NCI-H187 (cell line): ENCODE measurements around the gene HIBCH.
A peak's percentile ranks its signal among the peaks of the same experiment; 100 is the strongest.
"Not testable (repeated sequence)": the region's sequence is repeated elsewhere in the genome, so short reads cannot be mapped to it uniquely, and the experiment has no call there.

Experiments
- DNase-seq, 2 experiments: peaks; one replicate each; lab custom pipeline; 2025; lab: John Stamatoyannopoulos, UW

Gene HIBCH

DNA sequence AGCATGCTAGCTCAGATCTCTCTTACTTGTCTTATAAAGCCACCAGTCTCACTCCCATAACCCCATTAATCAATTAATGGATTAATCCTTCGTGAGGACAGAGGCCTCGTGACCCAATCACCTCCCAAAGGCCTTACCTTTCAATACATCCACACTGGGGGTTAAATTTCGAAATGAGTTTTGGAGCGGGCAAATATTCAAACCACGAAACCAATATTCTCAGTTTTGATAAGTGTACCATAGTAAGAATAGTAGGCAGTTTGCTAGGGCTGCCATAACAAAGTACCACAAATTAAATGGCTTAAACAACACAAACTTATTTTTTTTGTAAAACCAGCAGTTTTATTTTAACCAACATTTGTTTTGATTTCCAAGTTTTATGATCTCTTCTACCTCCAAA, 15.2 kb downstream of the HIBCH start:
- no peak for DNase-seq

DNA sequence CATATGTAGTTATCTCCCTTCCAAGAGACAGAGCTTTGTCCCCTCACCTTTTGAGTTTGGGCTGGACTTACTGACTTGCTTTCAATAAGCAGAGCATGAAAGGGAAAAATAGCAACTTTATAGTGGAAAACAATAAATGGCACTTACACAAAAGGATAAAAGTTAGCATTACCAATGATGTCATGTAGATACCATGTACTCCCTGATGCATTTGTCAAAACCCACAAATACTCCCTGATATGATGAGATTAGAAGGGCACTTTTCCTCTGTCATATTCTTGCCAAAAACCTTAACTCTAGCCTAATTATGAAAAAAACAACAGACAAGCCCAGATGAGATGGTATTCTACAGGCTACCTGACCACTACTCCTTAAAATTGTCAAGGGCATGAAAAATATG, 16.0 kb downstream of the HIBCH start:
- DNase-seq = no peak

DNA sequence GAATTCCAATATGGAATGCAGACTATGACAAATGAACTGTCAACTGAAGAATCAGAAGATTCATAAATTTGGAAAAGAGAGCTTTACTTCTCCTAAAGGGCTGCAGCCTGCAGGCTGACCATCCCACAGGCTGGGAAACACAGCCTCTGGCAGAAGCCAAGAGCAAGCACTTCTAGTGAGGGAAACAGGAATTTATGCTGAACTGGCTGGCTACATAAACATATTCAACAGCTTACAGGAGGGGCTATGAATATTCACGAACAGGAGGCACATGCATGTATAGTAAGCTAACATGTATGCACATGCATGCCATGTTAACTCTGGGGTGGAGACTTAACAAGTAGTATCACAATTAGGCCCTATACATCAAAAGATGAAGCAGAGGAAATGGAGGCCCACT, 17.6 kb downstream of the HIBCH start:
- no peak for DNase-seq

DNA sequence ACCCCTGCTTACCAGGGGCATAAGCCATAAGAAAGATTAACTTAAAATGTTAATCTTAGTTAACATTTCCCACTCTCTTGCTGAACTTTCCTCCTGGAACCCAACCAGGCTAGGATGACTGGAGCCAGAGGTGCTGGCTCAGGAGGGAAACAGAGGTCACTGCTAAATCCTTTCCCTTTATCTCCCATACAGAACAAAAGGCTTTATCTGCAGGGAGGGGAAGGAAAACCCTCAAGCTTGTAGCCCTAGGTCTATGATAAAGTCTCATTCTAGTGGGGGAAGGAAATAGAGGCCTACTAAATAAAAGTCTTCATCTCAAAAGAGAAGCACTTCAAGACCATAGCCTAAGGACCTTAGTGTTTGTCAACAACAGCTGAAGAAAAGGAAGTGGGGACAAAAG, 18.6 kb downstream of the HIBCH start:
- no peak for DNase-seq

DNA sequence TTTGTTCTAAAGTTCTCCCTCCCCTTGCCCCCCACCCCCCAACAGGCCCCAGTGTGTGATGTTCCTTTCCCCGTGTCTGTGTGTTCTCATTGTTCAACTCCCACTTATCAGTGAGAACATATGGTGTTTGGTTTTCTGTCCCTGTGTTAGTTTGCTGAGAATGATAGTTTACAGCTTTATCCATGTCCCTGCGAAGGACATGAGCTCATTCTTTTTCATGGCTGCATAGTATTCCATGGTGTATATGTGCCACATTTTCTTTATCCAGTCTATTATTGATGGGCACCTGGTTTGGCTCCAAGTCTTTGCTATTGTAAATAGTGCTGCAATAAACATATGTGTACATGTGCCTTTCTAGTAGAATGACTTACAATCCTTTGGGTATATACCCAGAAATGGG, 21.7 kb downstream of the HIBCH start:
- DNase-seq = not testable (repeated sequence)

DNA sequence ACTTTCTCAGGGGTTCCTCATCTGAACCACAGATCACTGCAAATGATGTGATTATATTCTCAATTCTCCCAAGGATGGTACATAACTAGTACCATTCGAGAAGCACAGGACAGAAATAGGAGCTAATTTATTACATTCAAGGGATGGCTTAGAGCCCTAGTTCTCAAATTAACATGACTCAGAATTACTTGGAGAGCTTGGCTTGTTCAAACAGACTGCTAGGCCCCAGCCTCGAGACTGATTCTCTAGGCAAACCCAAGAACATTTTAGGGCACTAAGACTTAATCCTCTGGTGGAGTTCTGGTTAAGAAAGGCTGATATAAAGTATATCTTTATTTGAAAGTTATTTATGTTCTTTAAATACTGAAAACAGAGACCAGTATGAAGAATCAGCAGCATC, 35.8 kb downstream of the HIBCH start:
- no peak for DNase-seq

DNA sequence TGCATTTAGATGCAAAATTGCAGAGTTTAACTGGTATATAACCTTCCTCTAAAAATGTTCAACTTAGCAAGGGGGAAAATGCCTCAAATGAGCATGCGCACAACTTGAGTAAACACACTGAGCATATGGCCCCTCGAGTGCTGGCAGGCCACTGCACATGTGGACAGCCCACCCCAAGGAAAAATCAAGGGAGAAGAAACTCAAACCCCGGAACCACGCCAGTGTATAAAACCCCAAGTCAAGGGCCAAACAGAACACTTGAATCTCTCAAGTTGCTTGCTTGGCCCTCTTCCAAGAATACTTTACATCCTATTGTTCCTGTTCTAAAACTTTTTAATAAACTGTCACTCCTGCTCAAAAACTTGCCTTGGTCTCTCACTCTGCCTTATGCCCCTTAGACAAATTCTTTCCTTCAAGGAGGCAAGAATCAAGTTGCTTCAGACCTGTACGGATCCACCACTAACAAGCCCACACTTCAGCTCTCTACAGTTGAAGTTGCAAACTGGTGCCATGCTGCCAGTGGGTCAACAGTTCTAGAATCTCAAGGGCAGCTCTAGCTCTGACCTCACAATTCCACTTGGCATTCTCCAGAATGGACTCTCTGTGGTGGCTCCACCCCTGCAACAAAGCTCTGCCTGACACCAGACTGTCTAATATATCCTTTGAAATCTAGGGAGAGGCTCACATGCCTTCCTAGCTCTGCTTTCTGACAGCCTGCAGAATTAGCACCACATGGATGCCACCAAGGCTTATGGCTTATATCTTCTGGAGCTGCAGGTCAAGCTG, 38.9 kb downstream of the HIBCH start:
- no peak for DNase-seq

DNA sequence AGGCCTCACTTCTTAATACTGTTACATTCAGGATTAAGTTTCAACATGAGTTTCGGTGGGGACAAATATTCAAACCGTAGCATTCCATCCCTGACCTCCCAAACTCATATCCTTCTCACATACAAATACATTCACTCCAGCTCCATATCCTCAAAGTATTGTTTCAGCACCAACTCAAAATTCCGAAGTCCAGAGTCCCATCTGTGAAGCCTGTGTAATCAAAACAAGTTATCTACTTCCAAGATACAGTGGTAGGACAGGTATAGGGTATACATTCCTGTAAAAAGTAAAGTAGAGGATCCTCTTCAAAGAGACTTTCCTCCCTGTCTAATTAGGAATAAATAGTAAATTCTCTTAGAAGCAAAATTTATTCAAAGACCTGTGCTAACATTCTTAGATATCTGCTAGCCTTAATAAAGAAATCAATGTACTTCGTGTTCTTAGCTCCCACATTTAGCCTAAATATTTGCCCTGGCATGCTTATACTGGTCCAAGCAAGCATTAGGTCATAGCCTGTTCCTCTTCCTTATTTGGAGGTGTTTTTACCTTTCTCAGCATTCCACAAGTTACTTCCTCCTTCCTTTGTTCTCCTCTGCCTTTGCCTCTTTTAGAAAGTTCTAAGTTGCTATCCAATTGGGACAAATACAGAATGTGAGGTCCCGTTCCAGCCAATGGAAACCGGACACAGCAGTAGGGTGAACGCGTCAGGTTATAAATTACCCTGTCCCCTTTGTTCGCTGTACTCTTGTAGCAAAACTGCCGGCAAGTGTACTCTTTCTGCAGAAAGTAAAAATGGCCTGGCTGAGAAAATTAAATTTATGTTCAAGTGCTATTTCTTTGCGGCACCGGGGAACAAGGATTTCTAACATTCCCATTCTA, 40.1 kb downstream of the HIBCH start:
- not testable (repeated sequence) for DNase-seq

DNA sequence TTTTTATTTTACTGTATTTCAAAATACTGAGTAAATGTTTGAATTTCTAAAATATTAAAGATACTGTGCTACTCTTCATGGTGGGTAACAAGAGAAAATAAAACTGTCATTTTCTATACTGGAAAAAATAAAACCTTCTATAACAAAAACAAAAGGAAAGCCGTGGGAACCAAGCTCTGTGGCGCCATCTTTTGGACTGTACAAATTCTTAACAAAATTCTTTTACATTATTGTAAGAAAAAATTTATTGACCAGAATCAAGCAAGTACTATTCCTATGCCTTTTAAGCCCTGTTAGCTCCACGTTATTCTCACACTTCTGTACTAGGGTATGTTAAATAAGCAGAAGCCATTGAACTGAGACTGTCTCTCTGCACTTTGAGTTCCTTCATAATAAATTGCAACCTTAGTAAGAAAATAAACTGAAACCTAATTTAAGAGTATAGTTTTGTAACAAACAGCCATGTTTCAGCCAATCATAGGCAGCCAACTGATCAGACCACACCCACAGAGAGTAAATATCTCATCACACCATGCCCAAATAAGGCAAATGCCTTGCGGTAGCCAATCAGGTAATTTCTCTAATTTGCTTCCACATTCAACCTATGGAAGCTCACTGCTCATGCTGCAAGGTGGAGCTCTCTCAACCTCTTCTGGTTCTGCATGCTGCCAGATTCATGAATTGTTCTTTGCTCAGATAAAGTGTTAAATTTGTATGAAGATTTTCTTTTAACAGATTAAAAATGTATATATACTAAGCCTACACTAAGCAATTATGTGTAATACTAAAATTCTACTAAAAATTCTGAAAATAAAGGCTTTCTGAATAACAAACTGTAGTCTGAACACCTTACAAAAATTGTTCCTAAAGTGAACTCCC, 42.2 kb downstream of the HIBCH start:
- DNase-seq = peak in 1 of 2 experiments; percentile 4

DNA sequence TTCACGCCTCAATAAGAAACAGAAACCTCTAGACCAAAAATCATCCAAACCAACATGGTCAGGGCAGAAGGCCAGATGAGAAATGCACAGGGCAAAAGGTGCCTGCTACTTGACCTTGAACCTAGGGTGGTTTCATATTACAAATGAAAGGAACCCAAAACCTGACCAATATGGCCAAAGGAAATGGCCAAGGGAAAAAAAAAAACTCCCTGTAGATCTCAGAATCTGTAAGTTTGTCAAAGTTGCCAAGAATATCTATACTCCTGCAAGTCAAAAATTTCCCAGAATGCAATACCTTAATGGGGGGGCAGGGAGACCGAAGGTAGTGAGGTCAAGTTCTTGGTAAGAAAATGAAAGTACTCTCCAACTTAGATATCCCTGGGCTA, 47.2 kb downstream of the HIBCH start:
- DNase-seq = no peak

DNA sequence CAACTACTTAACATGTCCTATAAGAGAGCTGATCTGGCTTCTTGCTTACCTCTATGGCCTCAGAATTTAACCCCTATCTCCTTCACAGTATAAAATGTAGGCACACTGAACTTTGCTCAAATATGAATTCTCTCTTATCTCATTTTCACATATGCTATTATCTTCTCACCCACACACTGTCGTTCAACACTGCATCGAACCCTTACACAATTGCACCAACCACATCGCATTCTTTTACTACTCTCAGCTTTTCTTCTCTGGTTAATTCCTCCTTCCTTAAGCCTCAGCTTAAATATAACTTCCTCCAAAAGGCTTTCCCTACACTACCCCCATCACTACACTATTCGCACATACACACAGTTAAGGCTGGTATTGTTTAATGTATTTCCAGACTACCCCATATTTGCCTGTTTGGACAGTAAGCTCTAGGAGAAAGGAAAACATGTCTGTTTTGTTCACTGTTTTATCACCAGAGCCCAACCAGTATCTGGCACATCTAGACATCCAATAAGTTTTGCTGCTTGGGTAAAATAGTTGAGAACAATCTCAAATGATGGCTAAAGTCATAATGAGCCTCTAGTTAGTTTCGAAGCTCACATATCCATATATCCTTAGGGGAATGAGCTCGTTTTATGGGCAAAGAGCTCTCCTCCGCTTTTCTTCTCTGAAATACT, 47.7 kb downstream of the HIBCH start:
- DNase-seq = no peak

DNA sequence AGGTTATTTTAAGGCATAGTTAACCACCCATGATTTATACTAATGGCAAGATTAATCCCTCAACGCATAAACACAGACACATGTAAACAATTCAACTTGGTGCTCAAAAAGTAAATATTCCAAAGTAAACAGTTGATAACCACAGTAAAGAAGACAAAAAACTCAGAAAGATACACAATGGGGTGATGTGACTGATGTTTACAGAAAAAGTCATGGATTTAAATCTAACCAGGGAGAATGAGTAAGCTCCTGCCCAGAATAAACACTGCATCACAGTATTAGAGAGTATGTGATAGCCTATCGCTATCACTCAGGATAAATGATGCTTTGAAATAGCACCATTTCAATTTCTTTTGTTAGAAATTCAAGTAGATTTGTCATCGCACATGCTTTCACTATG, 49.3 kb downstream of the HIBCH start:
- DNase-seq = no peak

DNA sequence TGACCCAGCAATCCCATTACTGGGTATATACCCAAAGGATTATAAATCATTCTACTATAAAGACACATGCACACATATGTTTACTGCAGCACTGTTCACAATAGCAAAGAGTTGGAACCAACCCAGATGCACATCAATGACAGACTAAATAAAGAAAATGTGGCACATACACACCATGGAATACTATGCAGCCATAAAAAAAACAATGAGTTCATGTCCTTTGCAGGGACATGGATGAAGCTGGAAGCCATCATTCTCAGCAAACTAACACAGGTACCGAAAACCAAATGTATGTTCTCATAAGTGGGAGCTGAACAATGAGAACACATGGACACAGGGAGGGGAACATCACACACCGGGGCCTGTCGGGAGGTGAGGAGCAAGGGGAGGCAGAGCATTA, 49.9 kb downstream of the HIBCH start:
- not testable (repeated sequence) for DNase-seq

DNA sequence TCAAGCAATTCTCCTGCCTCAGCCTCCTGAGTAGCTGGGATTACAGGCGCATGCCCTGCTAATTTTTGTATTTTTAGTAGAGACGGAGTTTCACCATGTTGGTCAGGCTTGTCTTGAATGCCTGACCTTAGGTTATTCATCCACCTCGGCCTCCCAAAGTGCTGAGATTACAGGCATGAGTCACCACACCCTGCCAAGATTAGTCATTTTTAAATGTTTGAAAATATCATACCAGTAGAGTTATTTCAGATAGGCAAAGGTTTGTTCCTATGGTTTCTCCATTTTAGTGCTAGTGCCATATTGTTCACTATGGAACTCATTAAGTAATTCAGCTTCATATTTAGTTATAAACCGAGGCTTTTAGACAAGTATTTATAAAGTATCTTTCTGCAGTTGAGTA, 52.3 kb downstream of the HIBCH start:
- no peak for DNase-seq

DNA sequence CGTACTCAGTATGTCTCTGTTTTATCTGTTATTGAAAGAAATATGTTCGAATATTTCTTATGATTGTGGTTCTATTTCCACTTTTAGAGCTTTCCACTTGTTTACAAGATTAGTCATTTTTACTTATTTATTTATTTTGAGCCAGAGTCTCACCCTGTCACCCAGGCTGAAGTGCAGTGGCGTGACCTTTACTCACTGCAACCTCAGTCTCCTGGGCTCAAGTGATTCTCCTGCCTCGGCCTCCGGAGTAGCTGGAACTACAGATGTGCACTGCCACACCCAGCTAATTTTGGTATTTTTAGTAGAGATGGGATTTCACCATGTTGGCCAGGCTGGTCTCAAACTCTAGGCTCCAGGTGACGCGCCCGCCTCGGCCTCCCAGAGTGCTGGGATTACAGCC, 53.3 kb downstream of the HIBCH start:
- no peak for DNase-seq

DNA sequence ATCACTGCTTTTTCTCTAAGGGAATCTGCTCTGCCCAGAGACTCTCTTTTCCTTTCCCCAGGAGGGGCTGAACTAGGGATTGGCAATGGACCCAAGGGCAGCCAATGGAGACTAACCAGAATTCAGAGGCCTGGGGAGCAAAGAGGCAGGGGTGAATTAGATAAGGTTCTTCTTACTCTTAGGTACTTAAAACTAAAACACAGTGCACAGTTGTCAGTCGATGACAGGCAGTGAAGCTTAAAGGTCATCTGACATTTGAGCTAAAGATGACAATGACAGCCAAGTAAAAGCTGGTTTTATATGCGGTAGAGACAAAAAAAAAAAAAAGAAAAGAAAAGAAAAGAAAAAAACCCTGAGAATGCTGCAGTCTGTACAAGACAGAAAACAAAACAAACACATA, 57.8 kb downstream of the HIBCH start:
- DNase-seq = no peak

DNA sequence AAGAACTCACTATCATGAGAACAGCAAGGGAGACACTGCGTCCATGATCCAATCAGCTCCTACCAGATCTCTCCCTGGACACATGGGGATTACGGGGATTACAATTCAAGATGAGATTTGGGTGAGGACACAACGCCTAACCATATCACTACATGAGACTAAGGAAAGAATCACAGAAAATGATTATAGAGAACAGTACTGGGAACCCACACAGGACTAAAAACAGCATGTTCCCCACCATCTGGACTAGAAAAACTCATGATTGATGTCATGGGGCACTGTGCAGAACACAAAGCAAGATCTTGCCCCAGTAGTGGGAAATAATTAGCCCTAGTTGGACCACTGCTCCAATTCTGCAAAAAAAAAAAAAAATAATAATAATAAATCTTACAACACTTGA, 63.5 kb downstream of the HIBCH start:
- no peak for DNase-seq

DNA sequence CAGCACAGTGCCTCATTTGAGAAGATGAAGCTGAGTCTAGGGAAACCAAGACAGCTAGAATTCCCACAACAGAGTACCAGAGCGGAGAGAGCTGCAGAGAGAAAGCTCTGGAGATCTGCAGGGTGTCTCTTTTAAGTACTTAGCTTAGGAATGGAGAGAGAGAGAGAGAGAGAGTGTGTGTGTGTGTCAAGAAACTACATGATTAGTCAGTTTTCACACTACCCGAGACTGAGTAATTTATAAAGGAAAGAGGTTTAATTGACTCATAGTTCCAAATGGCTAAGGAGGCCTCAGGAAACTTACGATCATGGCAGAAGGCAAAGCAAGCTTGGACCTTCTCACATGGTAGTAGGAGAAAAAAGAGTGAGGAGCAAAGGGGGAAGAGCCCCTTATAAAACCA, 64.0 kb downstream of the HIBCH start:
- DNase-seq = no peak

DNA sequence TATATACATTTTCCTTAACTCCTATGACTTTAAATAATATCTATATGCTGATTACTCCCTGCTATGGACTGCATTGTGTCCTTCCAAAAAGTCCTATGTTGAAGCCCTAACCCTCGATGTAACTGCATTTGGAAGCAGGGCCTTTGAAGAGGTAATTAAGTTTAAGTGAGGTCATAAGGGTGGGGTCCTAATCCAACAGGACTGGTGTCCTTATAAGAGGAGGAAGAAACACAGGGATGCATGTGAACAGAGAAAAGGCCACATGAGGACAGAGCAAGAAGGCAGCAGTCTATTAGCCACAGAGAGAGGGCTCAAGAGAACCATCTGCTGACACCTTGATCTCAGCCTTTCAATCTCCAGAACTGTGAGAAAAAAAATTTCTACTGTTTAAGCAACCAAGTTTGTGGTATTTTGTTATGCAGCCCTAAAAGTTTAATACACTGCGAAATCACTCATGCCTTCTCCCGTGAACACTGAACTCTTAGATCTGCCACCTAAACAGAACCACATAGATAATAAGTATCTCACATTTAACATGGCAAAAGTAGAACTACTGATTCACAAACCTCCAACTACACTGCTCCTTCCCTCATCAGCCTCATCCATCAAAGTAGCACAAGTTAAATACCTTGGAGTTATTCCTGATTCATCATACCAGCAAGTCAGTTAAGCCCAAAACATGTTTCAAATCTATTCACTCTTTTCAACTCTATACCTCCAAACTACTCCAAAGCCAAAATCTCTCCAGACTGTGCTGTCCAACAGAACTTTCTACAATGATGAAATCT, 65.4 kb downstream of the HIBCH start:
- DNase-seq = no peak

DNA sequence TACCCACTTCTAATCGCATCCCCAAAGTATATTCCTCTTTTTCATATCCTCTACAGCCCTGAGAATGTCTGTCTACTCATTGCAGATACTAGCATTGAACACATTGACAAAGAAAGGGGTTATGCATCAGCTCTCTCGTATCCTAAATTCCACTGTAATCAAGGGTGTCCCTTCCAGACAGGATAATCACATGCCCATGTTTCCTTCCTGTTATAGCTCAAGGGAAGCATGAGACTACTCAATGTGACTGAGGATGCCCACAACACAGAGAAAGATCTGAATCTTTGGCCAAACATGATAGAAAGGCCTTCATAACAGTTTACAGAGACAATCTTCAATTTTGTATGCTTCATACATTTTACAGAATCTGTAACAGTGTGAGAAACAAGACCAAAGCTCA, 69.2 kb downstream of the HIBCH start:
- DNase-seq = no peak

DNA sequence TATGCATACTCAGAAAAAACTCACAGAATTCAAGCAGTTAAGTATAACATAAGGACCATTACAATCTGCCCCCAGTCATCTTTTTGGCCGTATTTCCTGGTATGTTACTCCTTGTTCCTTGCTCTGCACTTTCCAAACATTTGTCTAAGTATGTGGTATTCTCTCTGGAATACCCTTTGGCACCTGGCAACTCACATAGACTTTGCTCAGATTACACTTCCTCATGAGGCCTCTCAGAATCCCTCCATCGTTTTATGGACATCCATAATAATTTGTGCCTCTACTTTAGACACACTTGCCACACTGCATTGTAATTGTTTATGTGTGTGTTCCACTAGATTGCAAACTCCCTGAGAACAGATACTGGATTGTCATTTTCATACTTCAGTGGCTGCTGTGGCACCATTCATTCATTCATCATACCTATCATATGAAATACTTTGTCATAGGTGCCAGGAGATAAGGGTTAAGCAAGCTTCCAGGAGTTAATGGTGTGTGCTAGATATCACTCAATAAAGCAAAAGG, 84.0 kb downstream of the HIBCH start:
- DNase-seq = no peak
